ENCODE results near the gene RCSD1.
"Not testable (repeated sequence)": the region's sequence is repeated elsewhere in the genome, so short reads cannot be mapped to it uniquely, and the experiment has no call there.

- TF ChIP-seq, protein P1, sequence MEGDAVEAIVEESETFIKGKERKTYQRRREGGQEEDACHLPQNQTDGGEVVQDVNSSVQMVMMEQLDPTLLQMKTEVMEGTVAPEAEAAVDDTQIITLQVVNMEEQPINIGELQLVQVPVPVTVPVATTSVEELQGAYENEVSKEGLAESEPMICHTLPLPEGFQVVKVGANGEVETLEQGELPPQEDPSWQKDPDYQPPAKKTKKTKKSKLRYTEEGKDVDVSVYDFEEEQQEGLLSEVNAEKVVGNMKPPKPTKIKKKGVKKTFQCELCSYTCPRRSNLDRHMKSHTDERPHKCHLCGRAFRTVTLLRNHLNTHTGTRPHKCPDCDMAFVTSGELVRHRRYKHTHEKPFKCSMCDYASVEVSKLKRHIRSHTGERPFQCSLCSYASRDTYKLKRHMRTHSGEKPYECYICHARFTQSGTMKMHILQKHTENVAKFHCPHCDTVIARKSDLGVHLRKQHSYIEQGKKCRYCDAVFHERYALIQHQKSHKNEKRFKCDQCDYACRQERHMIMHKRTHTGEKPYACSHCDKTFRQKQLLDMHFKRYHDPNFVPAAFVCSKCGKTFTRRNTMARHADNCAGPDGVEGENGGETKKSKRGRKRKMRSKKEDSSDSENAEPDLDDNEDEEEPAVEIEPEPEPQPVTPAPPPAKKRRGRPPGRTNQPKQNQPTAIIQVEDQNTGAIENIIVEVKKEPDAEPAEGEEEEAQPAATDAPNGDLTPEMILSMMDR (IDR thresholded peaks at IDR 0.05), result not testable (repeated sequence)
- not testable (repeated sequence) for TF ChIP-seq POLR2A (IDR thresholded peaks at IDR 0.05)
Observed at GRCh38 chr1:167741103-167741502, 111.1 kb downstream of the RCSD1 start.

All from testis (tissue), 2 donors.